ENCODE results near the gene WSCD2.

WSCD2 gene

GRCh38 chr12:108128221-108129016, 669 bp upstream of the WSCD2 start:
- no peaks in the 10 kb centered on the region for H3K9me3 Mint-ChIP-seq
- no peaks in the 10 kb centered on the region for H3K36me3 Mint-ChIP-seq (ENCODE audit: low read depth)
- peak overlapping the region; percentile 64 to 80 (median 77) for H3K4me3 Mint-ChIP-seq
- H3K4me1 Mint-ChIP-seq, result peaks cover 14% of the 10 kb centered on the region
- peaks cover 57% of the 10 kb centered on the region for H3K27me3 Mint-ChIP-seq (ENCODE audit: low read depth)
- no peak overlapping the region for H3K27ac Mint-ChIP-seq
- no peak for TF ChIP-seq CTCF (IDR thresholded peaks at IDR 0.05; ENCODE audit: unreplicated experiment in 3 of 3)

DNA sequence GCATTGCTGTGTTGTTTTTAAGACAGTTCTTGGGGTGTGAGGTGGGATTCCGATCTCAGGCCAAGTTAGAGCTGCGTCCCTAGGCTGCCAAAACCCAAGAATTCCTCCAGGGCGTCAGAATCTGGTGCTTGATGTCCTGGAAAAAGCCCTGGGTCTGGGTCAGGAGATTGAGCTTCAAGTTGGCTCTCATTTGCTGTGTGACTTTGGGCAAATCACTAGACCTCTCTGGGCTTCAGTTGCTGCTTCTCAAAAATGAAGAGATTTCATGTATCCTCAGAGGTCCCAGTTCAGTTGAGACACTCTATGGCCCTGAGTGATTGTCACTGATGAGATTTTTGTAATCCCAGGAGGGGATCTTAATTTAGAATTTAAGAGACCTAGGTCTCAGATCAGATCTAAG, 1.9 kb downstream of the WSCD2 start:
- no peak for TF ChIP-seq CTCF (IDR thresholded peaks at IDR 0.05; ENCODE audit: unreplicated experiment in 3 of 3)
- H3K27me3 Mint-ChIP-seq (ENCODE audit: low read depth), result peaks cover 63% of the 10 kb centered on the region
- no peak overlapping the region for H3K27ac Mint-ChIP-seq
- no peaks in the 10 kb centered on the region for H3K36me3 Mint-ChIP-seq (ENCODE audit: low read depth)
- no peaks in the 10 kb centered on the region for H3K9me3 Mint-ChIP-seq
- H3K4me3 Mint-ChIP-seq, result peak overlapping the region in 2 of 3 experiments; percentile 31 to 34
- peaks cover 14% of the 10 kb centered on the region for H3K4me1 Mint-ChIP-seq

GRCh38 chr12:108131657-108132126, 2.6 kb downstream of the WSCD2 start:
- H3K4me3 Mint-ChIP-seq, result peak overlapping the region in 2 of 3 experiments; percentile 29 to 56
- peaks cover 60% of the 10 kb centered on the region for H3K27me3 Mint-ChIP-seq (ENCODE audit: low read depth)
- TF ChIP-seq CTCF (IDR thresholded peaks at IDR 0.05; ENCODE audit: unreplicated experiment in 3 of 3), result no peak
- H3K4me1 Mint-ChIP-seq, result peaks cover 14% of the 10 kb centered on the region
- no peaks in the 10 kb centered on the region for H3K36me3 Mint-ChIP-seq (ENCODE audit: low read depth)
- H3K9me3 Mint-ChIP-seq, result no peaks in the 10 kb centered on the region
- H3K27ac Mint-ChIP-seq, result no peak overlapping the region

- TF ChIP-seq CTCF (IDR thresholded peaks at IDR 0.05; ENCODE audit: unreplicated experiment in 3 of 3), result no peak
- Mint-ChIP-seq H3K4me1 (peaks cover 6% of the 10 kb centered on the region), H3K27ac (no peak overlapping the region), H3K9me3 (no peaks in the 10 kb centered on the region), H3K4me3 (no peak overlapping the region), H3K36me3 (ENCODE audit: low read depth) (no peaks in the 10 kb centered on the region), H3K27me3 (ENCODE audit: low read depth) (peaks cover 50% of the 10 kb centered on the region)
Measured at GRCh38 chr12:108133482-108133881, 4.4 kb downstream of the WSCD2 start.

DNA sequence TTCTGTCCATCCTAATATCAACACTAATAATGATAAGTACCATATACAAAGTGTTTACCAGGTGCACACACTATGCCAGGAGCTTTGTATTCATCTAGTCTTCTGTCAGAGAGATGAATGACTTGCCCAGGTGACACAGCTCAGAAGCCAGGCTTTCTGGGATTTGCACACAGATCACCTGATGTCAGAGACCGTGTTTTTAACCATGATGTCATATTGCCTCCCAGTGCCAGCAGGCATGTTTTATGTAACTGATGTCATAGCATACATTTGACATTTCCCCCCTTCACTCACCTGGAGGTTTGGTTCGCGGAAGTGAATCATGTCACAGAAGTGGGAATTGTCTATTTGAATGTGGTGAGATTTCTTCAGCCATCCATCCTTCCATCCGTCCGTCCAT, 5.7 kb downstream of the WSCD2 start:
- peaks cover 6% of the 10 kb centered on the region for H3K4me1 Mint-ChIP-seq
- H3K36me3 Mint-ChIP-seq (ENCODE audit: low read depth), result no peaks in the 10 kb centered on the region
- no peaks in the 10 kb centered on the region for H3K9me3 Mint-ChIP-seq
- H3K27ac Mint-ChIP-seq, result no peak overlapping the region
- peaks cover 47% of the 10 kb centered on the region for H3K27me3 Mint-ChIP-seq (ENCODE audit: low read depth)
- no peak for TF ChIP-seq CTCF (IDR thresholded peaks at IDR 0.05; ENCODE audit: unreplicated experiment in 3 of 3)
- H3K4me3 Mint-ChIP-seq, result no peak overlapping the region

GRCh38 chr12:108135627-108136026, 6.5 kb downstream of the WSCD2 start:
- H3K9me3 Mint-ChIP-seq, result no peaks in the 10 kb centered on the region
- no peaks in the 10 kb centered on the region for H3K36me3 Mint-ChIP-seq (ENCODE audit: low read depth)
- H3K27ac Mint-ChIP-seq, result no peak overlapping the region
- no peaks in the 10 kb centered on the region for H3K4me1 Mint-ChIP-seq
- no peak for TF ChIP-seq CTCF (IDR thresholded peaks at IDR 0.05; ENCODE audit: unreplicated experiment in 3 of 3)
- peaks cover 40% of the 10 kb centered on the region for H3K27me3 Mint-ChIP-seq (ENCODE audit: low read depth)
- no peak overlapping the region for H3K4me3 Mint-ChIP-seq
